ENCODE measurements around the gene EIF3L. TPM values are rescaled to one million over a fixed set of nuclear protein-coding genes. Genes with fewer than 3 reads are reported as not detected.

The EIF3L gene
- total RNA-seq, 1 experiment from 2014 or later, result 739 TPM

DNA sequence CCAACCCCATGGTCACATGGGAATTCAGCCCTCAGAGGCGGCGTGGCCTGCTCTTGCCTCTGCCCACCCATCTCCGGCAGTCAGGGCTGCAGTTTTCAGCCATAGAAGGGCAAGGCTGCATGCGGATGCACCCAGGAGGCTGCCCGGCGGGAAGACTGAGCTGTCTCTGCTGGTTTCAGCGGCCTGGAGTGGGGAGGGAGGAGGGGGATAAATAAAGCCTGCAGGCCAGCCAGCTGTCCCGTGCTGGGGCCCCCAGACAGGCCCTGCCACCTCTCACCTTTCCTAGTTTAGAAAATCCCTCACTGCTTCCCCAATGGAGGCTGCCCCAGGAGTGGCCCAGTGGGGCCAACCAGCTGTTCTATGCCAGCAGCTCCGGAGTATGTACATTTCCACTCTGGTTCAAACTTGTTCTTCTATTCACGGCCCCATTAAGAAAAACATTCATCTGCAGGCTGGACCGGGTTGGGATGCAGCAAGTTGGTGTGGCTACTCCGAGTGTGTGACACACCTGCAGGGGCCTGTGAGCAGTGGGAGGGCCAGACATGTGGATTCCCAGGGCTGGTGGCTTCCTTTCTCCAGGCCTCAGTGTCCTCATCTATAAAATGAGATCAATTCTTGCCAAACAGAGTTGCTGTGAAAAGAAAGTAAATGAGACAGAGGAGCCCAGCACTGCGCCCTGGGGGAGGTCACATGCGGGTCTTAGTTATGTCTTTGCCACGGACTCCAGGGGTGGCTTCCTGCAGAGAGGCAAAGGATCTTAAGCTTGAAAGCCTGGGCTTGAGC is 61.9 kb downstream of the EIF3L start:
- H3K9me3 Mint-ChIP-seq, result no peaks in the 10 kb centered on the region
- Histone ChIP-seq H2BK5ac (ENCODE audit: insufficient read length, low read length) (no peak overlapping the region), H4K91ac (ENCODE audit: insufficient read length, low read depth, low read length) (no peak overlapping the region), H4K20me1 (ENCODE audit: control insufficient read depth, insufficient read depth, insufficient read length) (no peaks in the 10 kb centered on the region), H2BK15ac (ENCODE audit: low read depth, low read length) (no peak overlapping the region), H3K4me2 (ENCODE audit: insufficient read depth, insufficient read length, low read length) (no peak overlapping the region), H3K14ac (ENCODE audit: insufficient read depth, low read length) (no peak overlapping the region; the same call in 1 of the 2 replicates), H3K18ac (ENCODE audit: insufficient read length, low read depth, low read length) (no peak overlapping the region), H3K23ac (ENCODE audit: insufficient read length, low read depth, low read length) (no peak overlapping the region), H2BK12ac (ENCODE audit: insufficient read length, low read depth, low read length) (no peak overlapping the region), H3K23me2 (ENCODE audit: insufficient read length, low read depth, low read length, poor library complexity, severe bottlenecking) (peaks cover 5% of the 10 kb centered on the region), H2BK120ac (ENCODE audit: low read depth, low read length, poor library complexity, severe bottlenecking) (no peak overlapping the region), H3K4ac (ENCODE audit: low read depth, low read length) (no peak overlapping the region), H3K56ac (ENCODE audit: insufficient read length, low read depth, low read length) (no peak overlapping the region), H2AFZ (ENCODE audit: low read length) (no peak overlapping the region), H2AK5ac (ENCODE audit: insufficient read length, low read length) (no peak overlapping the region), H3K9ac (ENCODE audit: extremely low read depth, insufficient read length, low read length) (no peak overlapping the region), H3K9me3 (ENCODE audit: control insufficient read depth, low read depth, low read length) (no peaks in the 10 kb centered on the region), H3K27me3 (ENCODE audit: insufficient read depth, low read length) (no peaks in the 10 kb centered on the region), H3K4me1 (ENCODE audit: insufficient read depth, low read length) (no peaks in the 10 kb centered on the region), H4K8ac (replicated peaks; ENCODE audit: insufficient read length, low read depth, low read length) (no peak overlapping the region), H2BK20ac (ENCODE audit: low read depth, low read length, poor library complexity, severe bottlenecking) (no peak overlapping the region), H3K79me2 (ENCODE audit: insufficient read depth, low read length) (no peaks in the 10 kb centered on the region), H3K79me1 (ENCODE audit: insufficient read depth, low read depth, low read length, poor library complexity, severe bottlenecking) (no peaks in the 10 kb centered on the region), H3T11ph (ENCODE audit: low read length) (no peak overlapping the region), H4K5ac (ENCODE audit: insufficient read length, low read depth, low read length) (no peak overlapping the region), H3K27ac (ENCODE audit: insufficient read length, low read depth, low read length) (no peak overlapping the region)
- WGBS (ENCODE audit: extremely low coverage, insufficient read length, low lambda C conversion rate), result no CpG with 5 or more reads among the region's 15 CpGs
- DNase-seq, result no peak
- no peaks in the 10 kb centered on the region for H3K27me3 Mint-ChIP-seq (ENCODE audit: low read depth)
- no peak for TF ChIP-seq CTCF (conservative IDR thresholded peaks at IDR 0.05)
- H3K27ac Mint-ChIP-seq, result peak overlapping the region in 2 of 3 experiments; percentile 88 to 91; a peak in 5 of 7 replicates
- peak overlapping the region in 1 of 2 experiments; percentile 51; a peak in 1 of 5 replicates for H3K4me3 Mint-ChIP-seq
- H3K4me1 Mint-ChIP-seq, result peaks cover 37 to 39% of the 10 kb centered on the region in 2 experiments
- H3K36me3 Mint-ChIP-seq (ENCODE audit: insufficient read depth in 1 of 3, low read depth in 3 of 3), result peaks cover 5 to 33% (median 22%) of the 10 kb centered on the region in 3 experiments; a peak in 6 of 7 replicates

Data from H9 (cell line).